GM18909 (cell line): ENCODE results near the gene SMG6.
"Not testable (repeated sequence)": the region's sequence is repeated elsewhere in the genome, so short reads cannot be mapped to it uniquely, and the experiment has no call there.

ENCODE experiments used
- ATAC-seq: cut with Tn5 transposase; IDR thresholded peaks from one replicate; pipeline ENCODE4 v1.9.1; 2021; ENCODE audit warnings: mild to moderate bottlenecking; ENCODE audit not compliant: unreplicated experiment, poor library complexity

SMG6 gene

GRCh38 chr17:2303204-2304188 lies at the start of gene SMG6, which contains the start of gene SRR:
SMG6 (minus strand) TSS chr17:2303785; CDS start chr17:2303720, 65 bp downstream.
SRR (plus strand) TSS chr17:2303950; CDS start chr17:2315561, 11,611 bp downstream.
- peak; percentile 83 for ATAC-seq

GRCh38 chr17:2351269-2351668 lies 47.7 kb upstream of the SMG6 start:
- ATAC-seq: no peak

GRCh38 chr17:2347805-2348685 lies 44.5 kb upstream of the SMG6 start:
- ATAC-seq: no peak

DNA sequence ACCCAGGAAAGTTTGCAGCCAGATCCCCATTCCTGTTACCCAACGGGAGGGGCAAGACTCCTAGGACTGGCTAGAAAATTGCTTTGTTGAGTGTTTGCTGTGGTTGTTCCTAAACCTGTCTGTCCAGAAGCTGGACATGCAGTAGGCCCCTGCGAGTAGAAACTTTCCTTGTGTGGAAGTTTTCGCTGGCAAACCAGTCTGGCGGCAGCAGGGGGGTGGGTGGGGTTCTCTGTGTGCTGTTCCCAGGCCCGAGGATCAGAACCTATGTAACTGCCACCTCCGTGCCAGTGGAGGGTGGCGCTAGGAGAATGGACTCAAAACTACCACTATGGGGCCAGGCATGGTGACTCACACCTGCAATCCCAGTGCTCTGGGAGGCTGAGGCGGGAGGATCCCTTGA lies 42.9 kb upstream of the SMG6 start:
- ATAC-seq: no peak

DNA sequence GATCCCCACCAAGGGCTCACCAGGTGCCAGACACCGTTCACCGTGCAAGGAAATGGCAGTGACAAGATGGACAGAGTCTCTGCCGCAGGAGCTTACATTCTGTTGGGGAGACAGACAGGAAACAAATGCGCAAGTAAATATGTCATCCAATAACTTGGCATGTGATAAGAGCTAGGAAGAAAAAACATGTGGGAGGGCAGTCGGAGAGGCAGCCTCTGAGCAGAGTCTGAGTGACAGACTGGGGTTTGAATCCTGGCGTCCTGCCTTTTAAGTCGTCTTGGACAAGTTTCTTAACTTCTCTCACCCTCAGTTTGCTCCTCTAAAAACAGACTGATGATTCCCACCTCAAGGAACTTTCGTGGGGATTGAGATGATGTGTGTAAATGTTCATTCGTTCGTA lies 40.9 kb upstream of the SMG6 start:
- no peak for ATAC-seq

- ATAC-seq: no peak
Observed at GRCh38 chr17:2343421-2343820, 39.8 kb upstream of the SMG6 start.

DNA sequence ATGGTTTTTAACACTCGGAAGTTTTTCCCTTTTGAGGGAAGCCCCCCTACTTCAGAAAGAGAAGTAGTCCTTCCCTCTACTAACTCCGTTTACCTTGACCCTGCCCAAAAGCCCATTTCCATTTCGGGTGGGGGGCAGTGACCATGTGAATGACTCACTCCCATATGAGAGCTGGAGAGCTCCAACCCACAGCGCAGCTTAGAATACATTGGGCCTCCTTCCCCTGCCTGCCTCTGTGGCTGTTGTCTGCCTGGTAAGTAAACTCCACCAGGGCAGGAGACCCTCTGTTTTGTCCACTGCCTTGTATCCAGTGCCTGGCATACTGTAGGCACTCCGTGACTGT lies 34.7 kb upstream of the SMG6 start:
- no peak for ATAC-seq

DNA sequence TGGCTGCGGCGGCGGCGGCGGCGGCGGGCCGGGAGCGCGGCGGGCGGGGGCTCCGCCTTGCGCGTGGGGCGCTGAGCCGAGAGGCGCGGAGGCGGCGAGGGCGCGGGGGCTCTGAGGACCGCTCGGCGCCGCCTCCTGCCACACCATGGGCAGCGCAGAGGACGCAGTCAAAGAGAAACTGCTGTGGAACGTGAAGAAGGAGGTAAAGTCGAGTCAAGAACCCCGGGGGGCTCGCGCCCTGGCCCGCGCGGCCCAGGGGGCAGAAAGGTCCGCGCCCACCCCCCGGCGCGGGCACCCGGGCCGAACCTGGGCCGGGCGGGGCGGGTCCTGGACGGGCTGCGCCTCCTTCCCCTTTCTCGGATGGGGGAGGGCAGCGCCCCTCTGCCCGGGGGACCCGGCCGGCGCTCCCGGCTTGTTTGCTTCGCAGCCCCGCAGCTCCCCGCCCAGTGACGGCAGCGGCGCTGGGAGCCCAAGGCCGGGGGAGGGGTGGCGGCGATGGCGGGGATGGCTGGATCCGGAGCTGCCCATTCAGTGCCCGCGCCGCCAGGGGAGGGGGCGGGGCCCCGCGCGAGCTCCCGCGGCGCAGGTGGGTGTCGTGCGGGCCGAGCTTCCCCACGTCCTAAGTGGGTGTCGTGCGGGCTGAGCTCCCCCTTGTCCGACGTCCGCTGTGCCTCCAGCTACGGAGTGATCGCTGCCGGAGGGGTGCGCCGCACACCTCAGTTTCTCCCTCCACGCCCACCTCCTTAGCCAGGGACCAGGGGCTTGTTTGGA lies 34.1 kb upstream of the SMG6 start:
- no peak for ATAC-seq

DNA sequence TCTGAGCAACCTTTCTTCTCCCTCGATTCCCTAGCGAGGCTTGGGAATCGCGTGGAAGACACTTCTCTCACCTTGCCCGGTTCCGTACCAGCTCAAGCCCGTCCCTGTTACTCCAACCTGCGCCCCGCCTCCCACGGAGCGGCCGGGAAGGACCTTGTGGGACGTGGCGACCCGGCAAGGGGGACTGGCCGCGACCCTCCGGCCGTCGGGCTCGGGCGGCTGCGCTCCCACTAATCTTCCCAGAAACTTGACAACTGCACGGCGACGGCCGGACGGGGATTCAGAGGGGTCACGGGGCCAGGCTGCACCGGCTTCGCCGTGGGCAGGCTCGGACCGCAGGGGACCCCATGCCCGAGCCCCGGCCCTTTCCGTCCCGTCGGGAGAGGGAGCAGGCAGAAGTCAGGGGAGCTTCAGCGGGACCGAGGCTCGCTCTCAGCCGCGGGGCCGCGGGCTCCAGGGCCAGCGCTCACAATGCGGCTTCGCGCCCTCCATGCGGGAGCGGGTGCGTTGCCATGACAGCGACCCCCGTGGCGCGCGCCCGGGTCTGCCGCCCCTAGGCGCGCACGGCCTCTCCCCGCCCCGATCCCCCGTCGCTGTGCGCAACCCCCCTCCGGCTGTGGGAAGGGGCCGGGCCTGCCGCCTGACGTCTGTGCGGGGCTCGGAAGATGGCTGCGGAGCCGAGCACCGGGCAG lies 33.4 kb upstream of the SMG6 start, which contains the start of gene SGSM2:
Gene SGSM2 (plus strand): TSS at position 650 of the 692 bp plus-strand sequence. CDS start 188 bp downstream, outside the sequence.
- ATAC-seq: no peak

- ATAC-seq: peak; percentile 85
Observed at GRCh38 chr17:2336215-2336851, 32.7 kb upstream of the SMG6 start, which contains the start of gene TSR1. TSR1 (minus strand) TSS chr17:2336457; CDS start chr17:2336427, 30 bp downstream.

GRCh38 chr17:2335726-2336214 lies 32.2 kb upstream of the SMG6 start:
- ATAC-seq: peak; percentile 14

- no peak for ATAC-seq
Observed at GRCh38 chr17:2331303-2331702, 27.7 kb upstream of the SMG6 start.

- no peak for ATAC-seq
Observed at GRCh38 chr17:2323629-2324314, 20.2 kb upstream of the SMG6 start.

- ATAC-seq: no peak
Observed at GRCh38 chr17:2321399-2321798, 17.8 kb upstream of the SMG6 start.

GRCh38 chr17:2319051-2319450 lies 15.5 kb upstream of the SMG6 start:
- no peak for ATAC-seq

GRCh38 chr17:2317796-2318195 lies 14.2 kb upstream of the SMG6 start:
- ATAC-seq: no peak

DNA sequence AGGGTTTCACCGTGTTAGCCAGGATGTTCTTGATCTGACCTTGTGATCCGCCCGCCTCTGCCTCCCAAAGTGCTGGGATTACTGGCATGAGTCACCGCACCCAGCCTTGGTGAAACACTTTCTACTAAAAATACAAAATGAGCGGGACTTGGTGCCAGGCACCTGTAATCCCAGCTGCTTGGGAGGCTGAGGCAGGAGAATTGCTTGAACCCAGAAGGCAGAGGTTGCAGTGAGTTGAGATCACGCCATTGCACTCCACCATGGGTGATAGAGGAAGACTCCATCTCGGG lies 13.3 kb upstream of the SMG6 start:
- ATAC-seq: not testable (repeated sequence)

- ATAC-seq: no peak
Observed at GRCh38 chr17:2312736-2313135, 9.2 kb upstream of the SMG6 start.
